ENCODE data around the gene KIF1C. TPM values are rescaled to one million over a fixed set of nuclear protein-coding genes. Genes with fewer than 3 reads are reported as not detected.

Gene KIF1C
- total RNA-seq, 1 experiment from 2014 or later, result 85.6 TPM

GRCh38 chr17:5050278-5050677 is 52.5 kb downstream of the KIF1C start:
- Histone ChIP-seq H3K27me3 (ENCODE audit: insufficient read depth, low read length) (no peaks in the 10 kb centered on the region), H4K5ac (ENCODE audit: insufficient read length, low read depth, low read length) (no peak overlapping the region), H3K23ac (ENCODE audit: insufficient read length, low read depth, low read length) (no peak overlapping the region), H3T11ph (ENCODE audit: low read length) (no peak overlapping the region), H3K27ac (ENCODE audit: insufficient read length, low read depth, low read length) (no peak overlapping the region), H3K4me2 (ENCODE audit: insufficient read depth, insufficient read length, low read length) (no peak overlapping the region), H3K79me2 (ENCODE audit: insufficient read depth, low read length) (no peaks in the 10 kb centered on the region), H3K4me1 (ENCODE audit: insufficient read depth, low read length) (no peaks in the 10 kb centered on the region), H3K56ac (ENCODE audit: insufficient read length, low read depth, low read length) (no peak overlapping the region), H3K18ac (ENCODE audit: insufficient read length, low read depth, low read length) (no peak overlapping the region), H4K20me1 (ENCODE audit: control insufficient read depth, insufficient read depth, insufficient read length) (no peaks in the 10 kb centered on the region), H3K4ac (ENCODE audit: low read depth, low read length) (no peak overlapping the region), H4K91ac (ENCODE audit: insufficient read length, low read depth, low read length) (no peak overlapping the region), H3K23me2 (ENCODE audit: insufficient read length, low read depth, low read length, poor library complexity, severe bottlenecking) (no peaks in the 10 kb centered on the region), H2BK12ac (ENCODE audit: insufficient read length, low read depth, low read length) (no peak overlapping the region), H2BK120ac (ENCODE audit: low read depth, low read length, poor library complexity, severe bottlenecking) (no peak overlapping the region), H2AFZ (ENCODE audit: low read length) (no peak overlapping the region), H2BK5ac (ENCODE audit: insufficient read length, low read length) (no peak overlapping the region), H2BK20ac (ENCODE audit: low read depth, low read length, poor library complexity, severe bottlenecking) (no peak overlapping the region), H3K79me1 (ENCODE audit: insufficient read depth, low read depth, low read length, poor library complexity, severe bottlenecking) (no peaks in the 10 kb centered on the region), H3K9me3 (ENCODE audit: control insufficient read depth, low read depth, low read length) (no peaks in the 10 kb centered on the region), H2BK15ac (ENCODE audit: low read depth, low read length) (no peak overlapping the region), H4K8ac (replicated peaks; ENCODE audit: insufficient read length, low read depth, low read length) (no peak overlapping the region), H2AK5ac (ENCODE audit: insufficient read length, low read length) (no peak overlapping the region), H3K9ac (ENCODE audit: extremely low read depth, insufficient read length, low read length) (no peak overlapping the region), H3K14ac (ENCODE audit: insufficient read depth, low read length) (no peak overlapping the region)
- Mint-ChIP-seq H3K9me3 (peaks cover 3 to 4% of the 10 kb centered on the region in 2 experiments; a peak in 2 of 5 replicates), H3K36me3 (ENCODE audit: insufficient read depth in 1 of 3, low read depth in 3 of 3) (peaks cover 0 to 5% (median 2%) of the 10 kb centered on the region in 3 experiments; a peak in 3 of 7 replicates), H3K4me3 (no peak overlapping the region), H3K27me3 (ENCODE audit: low read depth) (peaks cover 2% of the 10 kb centered on the region), H3K27ac (no peak overlapping the region), H3K4me1 (no peaks in the 10 kb centered on the region)
- DNase-seq, result no peak
- no peak for TF ChIP-seq CTCF (conservative IDR thresholded peaks at IDR 0.05)
- no CpG with 5 or more reads among the region's 9 CpGs for whole genome bisulfite sequencing (ENCODE audit: extremely low coverage, insufficient read length, low lambda C conversion rate)

Measured in H9 (cell line).